Progenitor cell of endocrine pancreas (in vitro differentiated cells): Measurements from ENCODE around the gene SDK2. TPM values are rescaled to one million over a fixed set of nuclear protein-coding genes. Genes with fewer than 3 reads are reported as not detected.
"Not testable (repeated sequence)": the region's sequence is repeated elsewhere in the genome, so short reads cannot be mapped to it uniquely, and the experiment has no call there.

Experiments
- DNase-seq: peaks from one replicate; pipeline ENCODE4 v3.0.0; 2021; ENCODE audit warnings: low spot score; ENCODE audit not compliant: unreplicated experiment
- H3K27ac Mint-ChIP-seq: 2 replicates; pipeline ENCODE4 v1.8.0; 2021; ENCODE audit warnings: mild to moderate bottlenecking, moderate library complexity, mixed read lengths
- H3K27me3 Mint-ChIP-seq: 2 replicates; pipeline ENCODE4 v1.8.0; 2021; ENCODE audit warnings: mixed read lengths
- H3K36me3 Mint-ChIP-seq: 2 replicates; pipeline ENCODE4 v1.8.0; 2022; ENCODE audit warnings: mixed read lengths; ENCODE audit not compliant: insufficient read depth
- H3K4me1 Mint-ChIP-seq: 2 replicates; pipeline ENCODE4 v1.8.0; 2021; ENCODE audit warnings: low read depth, mixed read lengths
- H3K4me3 Mint-ChIP-seq: 2 replicates; pipeline ENCODE4 v1.8.0; 2021; ENCODE audit warnings: low read depth, mild to moderate bottlenecking, moderate library complexity, mixed read lengths
- H3K9me3 Mint-ChIP-seq: 2 replicates; pipeline ENCODE4 v1.8.0; 2021; ENCODE audit warnings: low read depth, mixed read lengths
- CTCF ChIP-seq: fragments of 200-600 bp; sonication (generic); IDR thresholded peaks from one replicate; pipeline ENCODE4 v1.5.0; 2021; ENCODE audit warnings: antibody characterized with exemption, mild to moderate bottlenecking; ENCODE audit not compliant: unreplicated experiment
- total RNA-seq: library from RNA; stranded (reverse); gene quantifications from 2 replicates; pipeline ENCODE4 v1.2.1, GENCODE V29; 2021

SDK2 gene
- total RNA-seq, 1 donor from 2014 or later: 6.7 TPM

- Mint-ChIP-seq H3K9me3 (peaks cover 8% of the 10 kb centered on the region), H3K36me3 (no peaks in the 10 kb centered on the region), H3K4me3 (no peak overlapping the region), H3K4me1 (no peaks in the 10 kb centered on the region), H3K27ac (no peak overlapping the region), H3K27me3 (peaks cover 14% of the 10 kb centered on the region)
- no peak for DNase-seq
- no peak for TF ChIP-seq CTCF
Observed at GRCh38 chr17:73480740-73481139, 163.5 kb downstream of the SDK2 start.

DNA sequence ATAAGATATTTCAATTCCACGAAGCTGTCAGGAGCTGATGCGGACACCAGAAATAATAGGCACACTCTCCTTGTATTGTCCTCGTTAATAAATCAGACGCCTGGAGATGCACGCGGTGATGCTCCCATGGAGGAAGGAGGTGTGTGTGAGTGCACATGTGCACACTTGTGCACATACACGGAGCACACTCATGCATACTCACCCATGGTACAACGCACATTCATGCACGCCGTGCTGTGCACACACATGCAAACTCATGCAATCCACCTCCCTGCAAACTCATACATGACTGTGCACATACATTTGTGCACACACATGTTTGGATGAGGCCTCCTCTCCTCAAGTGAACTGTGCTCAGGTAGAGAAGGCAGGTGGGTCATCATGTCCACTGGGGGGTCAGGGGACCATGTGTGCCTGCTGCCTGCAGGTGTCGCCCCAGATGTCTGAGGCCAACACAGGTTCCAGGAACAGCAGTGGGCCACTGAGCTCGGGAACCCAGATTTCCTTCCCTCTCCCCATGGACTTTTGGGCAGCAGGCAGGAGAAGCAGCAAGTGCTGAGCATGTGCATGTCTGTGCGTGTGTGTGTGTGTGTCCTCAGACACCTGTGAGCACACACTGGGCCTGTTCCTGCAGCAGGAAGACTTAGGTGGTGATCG is 165.3 kb downstream of the SDK2 start:
- Mint-ChIP-seq H3K4me3 (no peak overlapping the region), H3K36me3 (no peaks in the 10 kb centered on the region), H3K4me1 (peaks cover 4% of the 10 kb centered on the region), H3K9me3 (no peaks in the 10 kb centered on the region), H3K27me3 (peaks cover 18% of the 10 kb centered on the region), H3K27ac (no peak overlapping the region)
- DNase-seq: no peak
- peak; percentile 55 for TF ChIP-seq CTCF

- peaks cover 21% of the 10 kb centered on the region for H3K27me3 Mint-ChIP-seq
- no peak for TF ChIP-seq CTCF
- no peak overlapping the region for H3K4me3 Mint-ChIP-seq
- DNase-seq: no peak
- peaks cover 4% of the 10 kb centered on the region for H3K4me1 Mint-ChIP-seq
- no peaks in the 10 kb centered on the region for H3K36me3 Mint-ChIP-seq
- H3K9me3 Mint-ChIP-seq: no peaks in the 10 kb centered on the region
- H3K27ac Mint-ChIP-seq: no peak overlapping the region
Observed at GRCh38 chr17:73478334-73478733, 165.9 kb downstream of the SDK2 start.

DNA sequence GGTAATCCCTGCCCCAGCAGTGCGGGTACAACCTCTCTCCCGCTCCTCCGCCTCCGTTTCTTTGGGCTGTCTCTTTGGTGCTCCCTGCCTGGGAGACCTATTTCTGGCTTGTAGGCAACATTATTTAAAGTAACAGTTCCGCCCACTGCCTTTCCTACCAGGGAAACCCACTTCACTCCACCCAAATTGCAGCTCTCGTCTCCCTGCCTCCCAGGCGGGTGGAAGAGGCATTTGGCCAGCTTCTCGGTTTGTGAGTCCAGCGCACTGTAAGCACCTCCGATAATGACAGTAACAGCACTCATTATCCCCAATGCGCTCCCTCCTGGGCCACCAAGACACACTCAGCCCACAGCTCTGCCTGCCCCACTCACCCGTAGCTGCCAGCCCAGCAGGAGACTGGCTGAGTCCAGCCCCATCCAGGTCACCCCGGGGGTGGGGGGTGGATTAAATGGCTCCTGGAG is 167.3 kb downstream of the SDK2 start:
- Mint-ChIP-seq H3K4me3 (no peak overlapping the region), H3K27ac (no peak overlapping the region), H3K27me3 (peaks cover 22% of the 10 kb centered on the region), H3K9me3 (peaks cover 5% of the 10 kb centered on the region), H3K36me3 (peaks cover 3% of the 10 kb centered on the region), H3K4me1 (peaks cover 4% of the 10 kb centered on the region)
- DNase-seq: no peak
- TF ChIP-seq CTCF: no peak

DNA sequence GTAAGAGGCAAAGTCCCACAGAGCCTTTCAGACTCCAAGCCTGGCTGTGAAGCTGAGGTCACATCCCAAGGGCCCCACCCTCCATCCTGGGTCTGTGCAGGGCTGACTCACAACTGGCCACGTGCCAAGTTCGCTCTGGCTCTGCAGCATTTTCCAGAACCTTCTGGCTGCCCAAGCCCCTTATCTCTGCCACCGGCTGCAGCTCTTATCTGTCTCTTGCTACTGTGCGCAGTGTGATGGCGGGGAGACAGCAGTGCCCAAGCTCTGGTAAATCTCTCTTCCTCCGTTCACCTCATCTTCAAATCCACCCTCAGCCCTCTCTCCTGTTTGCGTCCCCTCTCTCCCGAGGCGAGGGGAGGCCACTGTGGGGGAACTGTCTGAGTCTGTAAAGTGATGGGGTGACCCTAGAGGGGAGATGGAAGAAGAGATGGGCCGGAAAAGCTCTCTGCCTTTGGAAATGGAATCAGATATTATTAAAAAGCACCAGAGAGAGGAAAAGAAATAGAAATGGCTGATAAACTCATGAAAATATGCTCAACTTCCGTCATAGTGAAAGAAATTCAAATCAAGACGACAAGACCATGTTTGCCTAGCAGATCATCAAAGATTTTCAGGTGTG is 169.8 kb downstream of the SDK2 start:
- TF ChIP-seq CTCF: no peak
- peaks cover 14% of the 10 kb centered on the region for H3K27me3 Mint-ChIP-seq
- no peak overlapping the region for H3K27ac Mint-ChIP-seq
- DNase-seq: no peak
- H3K4me1 Mint-ChIP-seq: peaks cover 4% of the 10 kb centered on the region
- peaks cover 5% of the 10 kb centered on the region for H3K9me3 Mint-ChIP-seq
- H3K36me3 Mint-ChIP-seq: peaks cover 3% of the 10 kb centered on the region
- H3K4me3 Mint-ChIP-seq: no peak overlapping the region

DNA sequence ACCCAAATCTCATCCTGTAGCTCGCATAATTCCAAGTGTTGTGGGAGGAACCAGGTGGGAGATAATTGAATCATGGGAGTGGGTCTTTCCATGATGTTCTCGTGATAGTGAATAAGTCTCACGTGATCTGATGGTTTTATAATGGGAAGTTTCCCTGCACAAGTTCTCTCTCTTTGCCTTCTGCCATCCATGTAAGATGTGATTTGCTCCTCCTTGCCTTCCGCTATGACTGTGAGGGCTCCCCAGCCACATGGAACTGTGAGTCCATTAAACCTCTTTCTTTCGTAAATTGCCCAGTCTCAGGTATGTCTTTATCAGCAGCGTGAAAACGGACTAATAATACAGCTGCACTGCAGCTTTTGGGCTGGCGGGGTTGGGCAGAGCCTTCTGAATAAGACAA is 171.5 kb downstream of the SDK2 start:
- H3K36me3 Mint-ChIP-seq, DNase-seq, H3K27me3 Mint-ChIP-seq, H3K9me3 Mint-ChIP-seq, H3K27ac Mint-ChIP-seq, H3K4me3 Mint-ChIP-seq, H3K4me1 Mint-ChIP-seq: not testable (repeated sequence)
